22Rv1 (cell line): Measurements from ENCODE around the gene CMBL.

Experiments used
- ZFX ChIP-seq: fragments of 450-650 bp; IDR thresholded peaks from 2 replicates; pipeline ENCODE4 v1.6.1; 2017; ENCODE audit warnings: antibody characterized with exemption, borderline replicate concordance
- TF ChIP-seq, protein P1 (sequence below): fragments of 450-650 bp; IDR thresholded peaks from 2 replicates; pipeline ENCODE4 v1.5.1; 2017; ENCODE audit warnings: mild to moderate bottlenecking

DNA sequence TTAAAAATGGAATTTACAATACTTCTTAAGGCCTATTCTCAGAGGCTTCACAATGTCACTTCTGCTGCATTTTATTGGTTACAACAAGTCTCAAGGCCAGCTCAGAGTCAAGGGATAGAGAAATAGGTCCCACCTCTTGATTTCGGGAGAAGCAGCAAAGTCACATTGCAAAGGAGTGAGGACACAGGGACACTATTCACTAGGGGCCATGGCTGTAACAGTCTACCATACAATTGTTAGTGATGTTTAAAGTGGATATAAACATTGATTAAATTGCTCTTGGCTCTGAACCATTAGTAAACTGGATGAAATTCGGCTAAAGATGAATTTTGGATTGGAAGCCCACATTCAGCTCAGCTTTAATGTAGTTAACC lies 21.7 kb upstream of the CMBL start:
- TF ChIP-seq, protein P1, sequence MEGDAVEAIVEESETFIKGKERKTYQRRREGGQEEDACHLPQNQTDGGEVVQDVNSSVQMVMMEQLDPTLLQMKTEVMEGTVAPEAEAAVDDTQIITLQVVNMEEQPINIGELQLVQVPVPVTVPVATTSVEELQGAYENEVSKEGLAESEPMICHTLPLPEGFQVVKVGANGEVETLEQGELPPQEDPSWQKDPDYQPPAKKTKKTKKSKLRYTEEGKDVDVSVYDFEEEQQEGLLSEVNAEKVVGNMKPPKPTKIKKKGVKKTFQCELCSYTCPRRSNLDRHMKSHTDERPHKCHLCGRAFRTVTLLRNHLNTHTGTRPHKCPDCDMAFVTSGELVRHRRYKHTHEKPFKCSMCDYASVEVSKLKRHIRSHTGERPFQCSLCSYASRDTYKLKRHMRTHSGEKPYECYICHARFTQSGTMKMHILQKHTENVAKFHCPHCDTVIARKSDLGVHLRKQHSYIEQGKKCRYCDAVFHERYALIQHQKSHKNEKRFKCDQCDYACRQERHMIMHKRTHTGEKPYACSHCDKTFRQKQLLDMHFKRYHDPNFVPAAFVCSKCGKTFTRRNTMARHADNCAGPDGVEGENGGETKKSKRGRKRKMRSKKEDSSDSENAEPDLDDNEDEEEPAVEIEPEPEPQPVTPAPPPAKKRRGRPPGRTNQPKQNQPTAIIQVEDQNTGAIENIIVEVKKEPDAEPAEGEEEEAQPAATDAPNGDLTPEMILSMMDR, result no peak
- TF ChIP-seq ZFX, result no peak
